ENCODE results near the gene ZNF43. TPM values are rescaled to one million over a fixed set of nuclear protein-coding genes. Genes with fewer than 3 reads are reported as not detected.
"Not testable (repeated sequence)": the region's sequence is repeated elsewhere in the genome, so short reads cannot be mapped to it uniquely, and the experiment has no call there.

The ZNF43 gene
- total RNA-seq, 1 experiment from 2014 or later, result 0.34 TPM

GRCh38 chr19:21876608-21877007, 40.6 kb upstream of the ZNF43 start:
- H3K27me3 ChIP-seq (ENCODE audit: insufficient read depth, low read length); H3K4me1 ChIP-seq (ENCODE audit: control insufficient read depth in 1 of 2, insufficient read depth in 2 of 2, low read length in 2 of 2); H2AFZ ChIP-seq (ENCODE audit: low read depth, low read length, poor library complexity, severe bottlenecking); H3K36me3 ChIP-seq (ENCODE audit: control insufficient read depth in 1 of 2, insufficient read depth in 2 of 2, low read length in 2 of 2); H3K9me2 ChIP-seq (ENCODE audit: insufficient read depth); POLR2A ChIA-PET; RAD21 ChIA-PET (ENCODE audit: low non-redundant PET in 1 of 2, low total read pairs in 2 of 2, uncharacterized antibody in 2 of 2, unreplicated experiment in 2 of 2); intact Hi-C loops (cut with micrococcal nuclease); H3K4me2 ChIP-seq (ENCODE audit: low read length); H3K79me2 ChIP-seq (ENCODE audit: insufficient read depth, low read length); H4K20me1 ChIP-seq (ENCODE audit: insufficient read depth); H3K27ac ChIP-seq (ENCODE audit: low read depth, low read length); DNase-seq (ENCODE audit: low read depth, low spot score); ATAC-seq; H3K4me3 ChIP-seq (replicated peaks in 1 of 2; ENCODE audit: low read depth in 1 of 2, low read length in 2 of 2); H3K9ac ChIP-seq (ENCODE audit: low read length); BruUV-seq (replicated peaks); CTCF ChIA-PET: not testable (repeated sequence)
- peaks cover 0 to 21% of the 10 kb centered on the region in 2 experiments; a peak in 3 of 4 replicates for H3K9me3 ChIP-seq (ENCODE audit: control insufficient read depth in 1 of 2, insufficient read depth in 1 of 2, low read depth in 1 of 2, low read length in 2 of 2)

- Histone ChIP-seq H3K9me2 (ENCODE audit: insufficient read depth) (no peaks in the 10 kb centered on the region), H3K9ac (ENCODE audit: low read length) (no peak overlapping the region), H3K4me1 (ENCODE audit: control insufficient read depth in 1 of 2, insufficient read depth in 2 of 2, low read length in 2 of 2) (no peaks in the 10 kb centered on the region), H3K9me3 (ENCODE audit: control insufficient read depth in 1 of 2, insufficient read depth in 1 of 2, low read depth in 1 of 2, low read length in 2 of 2) (peaks cover 0 to 13% of the 10 kb centered on the region in 2 experiments; a peak in 2 of 4 replicates), H3K4me2 (ENCODE audit: low read length) (no peak overlapping the region), H3K79me2 (ENCODE audit: insufficient read depth, low read length) (no peaks in the 10 kb centered on the region), H4K20me1 (ENCODE audit: insufficient read depth) (no peaks in the 10 kb centered on the region), H3K27me3 (ENCODE audit: insufficient read depth, low read length) (no peaks in the 10 kb centered on the region), H3K4me3 (replicated peaks in 1 of 2; ENCODE audit: low read depth in 1 of 2, low read length in 2 of 2) (no peak overlapping the region), H2AFZ (ENCODE audit: low read depth, low read length, poor library complexity, severe bottlenecking) (no peak overlapping the region), H3K36me3 (ENCODE audit: control insufficient read depth in 1 of 2, insufficient read depth in 2 of 2, low read length in 2 of 2) (no peaks in the 10 kb centered on the region), H3K27ac (ENCODE audit: low read depth, low read length) (no peak overlapping the region)
- ATAC-seq (no peak), DNase-seq (ENCODE audit: low read depth, low spot score) (no peak)
- no TSS peak for BruUV-seq (replicated peaks)
- intact Hi-C loops (cut with micrococcal nuclease), result no loop called here
- ChIA-PET POLR2A (no interaction called here), CTCF (no interaction called here), RAD21 (ENCODE audit: low non-redundant PET in 1 of 2, low total read pairs in 2 of 2, uncharacterized antibody in 2 of 2, unreplicated experiment in 2 of 2) (no interaction called here)
- TF ChIP-seq MAX (IDR thresholded peaks at IDR 0.05), result no peak
- no peak for TF ChIP-seq FOSL1 (IDR thresholded peaks at IDR 0.05; ENCODE audit: low read depth)
- TF ChIP-seq CTCF (IDR thresholded peaks at IDR 0.05 in 2 of 3, conservative IDR thresholded peaks at IDR 0.05 in 1 of 3; ENCODE audit: borderline replicate concordance in 1 of 3, insufficient read depth in 1 of 3, low read depth in 2 of 3, low read length in 2 of 3), result no peak
- TF ChIP-seq CBX3 (IDR thresholded peaks at IDR 0.05; ENCODE audit: low read depth), result no peak
Observed at GRCh38 chr19:21856773-21857514, 21.0 kb upstream of the ZNF43 start.

Data from HCT116 (cell line).